Kidney epithelial cell (primary cell): ENCODE data around the gene SNRK. TPM values are rescaled to one million over a fixed set of nuclear protein-coding genes. Genes with fewer than 3 reads are reported as not detected.

Source experiments
- DNase-seq: peaks from one replicate; pipeline ENCODE4 v3.0.0-alpha.2; 2010; ENCODE audit warnings: low read depth
- H3K27me3 ChIP-seq: 2 replicates; pipeline ENCODE4 v1.6.0; 2011; ENCODE audit warnings: low read length; ENCODE audit not compliant: control insufficient read depth, insufficient read depth
- H3K36me3 ChIP-seq: 2 replicates; pipeline ENCODE4 v1.5.1; 2011; ENCODE audit warnings: low read length; ENCODE audit not compliant: control insufficient read depth, insufficient read depth
- H3K4me3 ChIP-seq: 2 replicates; pipeline ENCODE4 v1.5.1; 2011; ENCODE audit warnings: low read depth, mild to moderate bottlenecking, control low read depth, low read length
- CTCF ChIP-seq: IDR thresholded peaks from 2 replicates; pipeline ENCODE4 v1.5.1; 2011; ENCODE audit warnings: mild to moderate bottlenecking, moderate library complexity, low read length, control low read depth, inconsistent platforms; ENCODE audit not compliant: insufficient read depth, poor library complexity, severe bottlenecking
- total RNA-seq: library from RNA; depleted of rRNA; stranded (reverse); fragments of >200 nt; gene quantifications from 2 replicates; pipeline ENCODE4 v1.2.3, GENCODE V29; 2015

The SNRK gene
- total RNA-seq, 1 donor from 2014 or later = 25.0 TPM

GRCh38 chr3:43326891-43327581 is 40.7 kb downstream of the SNRK start:
- H3K36me3 ChIP-seq = no peaks in the 10 kb centered on the region
- no peaks in the 10 kb centered on the region for H3K27me3 ChIP-seq
- DNase-seq = no peak
- TF ChIP-seq CTCF = no peak
- no peak overlapping the region for H3K4me3 ChIP-seq

- Histone ChIP-seq H3K4me3 (no peak overlapping the region), H3K36me3 (no peaks in the 10 kb centered on the region), H3K27me3 (no peaks in the 10 kb centered on the region)
- no peak for DNase-seq
- TF ChIP-seq CTCF = no peak
These were observed 41.2 kb downstream of the SNRK start for GRCh38 chr3:43327582-43327979.

- no peak overlapping the region for H3K4me3 ChIP-seq
- no peaks in the 10 kb centered on the region for H3K36me3 ChIP-seq
- H3K27me3 ChIP-seq = no peaks in the 10 kb centered on the region
- DNase-seq = no peak
- no peak for TF ChIP-seq CTCF
These were observed 42.3 kb downstream of the SNRK start for GRCh38 chr3:43328653-43329052.

GRCh38 chr3:43330981-43331380 is 44.6 kb downstream of the SNRK start:
- Histone ChIP-seq H3K4me3 (no peak overlapping the region), H3K27me3 (no peaks in the 10 kb centered on the region), H3K36me3 (no peaks in the 10 kb centered on the region)
- DNase-seq = no peak
- no peak for TF ChIP-seq CTCF

- Histone ChIP-seq H3K36me3 (no peaks in the 10 kb centered on the region), H3K4me3 (no peak overlapping the region), H3K27me3 (no peaks in the 10 kb centered on the region)
- TF ChIP-seq CTCF = no peak
- DNase-seq = no peak
These were observed 45.0 kb downstream of the SNRK start for GRCh38 chr3:43331381-43331780.

- Histone ChIP-seq H3K36me3 (peaks cover 2% of the 10 kb centered on the region), H3K27me3 (no peaks in the 10 kb centered on the region), H3K4me3 (no peak overlapping the region)
- no peak for TF ChIP-seq CTCF
- no peak for DNase-seq
These were observed 48.6 kb downstream of the SNRK start for GRCh38 chr3:43334976-43335375.
